IgD-negative memory B cell (primary cell): ENCODE measurements around the gene NKG7. TPM values are rescaled to one million over a fixed set of nuclear protein-coding genes. Genes with fewer than 3 reads are reported as not detected.
A peak's percentile ranks its signal among the peaks of the same experiment; 100 is the strongest.

Experiments used
- H3K27ac Mint-ChIP-seq, 3 donors: one replicate each; pipeline ENCODE4 v1.8.0; 2020 to 2022; ENCODE audit warnings: mild to moderate bottlenecking in 3 of 3, mixed read lengths in 3 of 3, moderate library complexity in 1 of 3
- H3K27me3 Mint-ChIP-seq: one replicate; pipeline ENCODE4 v1.8.0; 2021; ENCODE audit warnings: mixed read lengths
- H3K36me3 Mint-ChIP-seq: one replicate; pipeline ENCODE4 v1.8.0; 2020; ENCODE audit warnings: mild to moderate bottlenecking, mixed read lengths
- H3K4me1 Mint-ChIP-seq, 3 donors: one replicate each; pipeline ENCODE4 v1.8.0; 2020 to 2022; ENCODE audit warnings: mixed read lengths in 3 of 3, mild to moderate bottlenecking in 1 of 3
- H3K4me3 Mint-ChIP-seq, 4 donors: one replicate each; pipeline ENCODE4 v1.8.0; 2020 to 2022; ENCODE audit warnings: mild to moderate bottlenecking in 4 of 4, mixed read lengths in 4 of 4, moderate library complexity in 3 of 4
- H3K9me3 Mint-ChIP-seq, 3 donors: one replicate each; pipeline ENCODE4 v1.8.0; 2020 to 2021; ENCODE audit warnings: mixed read lengths in 3 of 3, mild to moderate bottlenecking in 1 of 3
- polyA plus RNA-seq: library from polyadenylated mRNA; unstranded; fragments of 300-500 nt; fragmentation: Illumina TruSeq; gene quantifications from one replicate; pipeline ENCODE4 v1.2.3, GENCODE V29; 2021

NKG7 gene
- polyA plus RNA-seq, 1 donor from 2014 or later = 66.0 TPM

DNA sequence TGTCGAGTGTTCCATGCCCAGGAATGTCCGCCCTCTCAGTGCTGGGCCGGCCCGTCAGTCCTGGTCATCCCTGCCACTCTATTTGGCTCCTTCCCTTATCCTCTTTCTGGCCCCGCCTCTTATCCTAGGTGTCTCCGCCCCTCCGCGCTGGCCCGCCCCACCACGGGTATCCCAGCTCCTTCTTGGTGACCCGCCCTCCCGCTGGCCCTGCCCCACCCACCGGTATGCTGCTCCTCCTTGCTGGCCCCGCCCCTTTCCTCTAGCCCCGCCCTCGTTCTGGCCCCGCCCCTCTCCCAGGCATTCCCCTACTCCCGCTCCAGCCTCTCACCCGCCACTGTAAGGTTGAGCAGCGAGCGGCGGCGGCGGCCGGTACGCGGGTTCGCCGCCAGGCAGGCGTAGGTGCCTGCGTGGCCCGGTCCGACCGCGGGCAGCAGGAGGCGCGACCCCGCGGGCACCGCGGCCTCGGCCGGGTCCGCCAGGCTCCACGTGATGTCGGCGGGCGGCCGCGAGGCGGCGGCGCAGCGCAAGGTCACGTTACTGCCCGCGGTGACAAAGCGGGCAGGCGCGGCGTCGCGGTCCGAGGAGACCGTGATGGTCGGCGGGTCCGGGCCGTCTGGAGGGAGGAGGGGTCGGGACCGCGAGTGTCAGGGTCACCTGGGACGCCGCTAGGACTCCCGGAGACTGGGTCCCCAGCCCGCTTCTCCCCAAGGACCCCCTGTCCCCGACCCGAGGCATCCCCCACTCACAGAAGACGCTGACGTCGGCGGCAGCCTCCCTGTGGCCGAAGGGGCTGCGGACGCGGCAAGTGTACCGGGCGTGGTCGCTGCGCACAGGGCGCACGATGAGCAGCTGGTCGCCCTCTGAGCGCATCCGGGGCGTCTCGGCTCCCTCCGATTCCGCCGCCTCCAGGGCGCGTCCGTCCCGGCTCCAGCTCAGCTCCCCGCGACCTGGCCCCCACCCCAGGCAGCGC is 32.5 kb downstream of the NKG7 start:
- peaks cover 28 to 41% (median 32%) of the 10 kb centered on the region in 3 donors for H3K4me1 Mint-ChIP-seq
- no peaks in the 10 kb centered on the region for H3K9me3 Mint-ChIP-seq
- H3K27me3 Mint-ChIP-seq = no peaks in the 10 kb centered on the region
- no peaks in the 10 kb centered on the region for H3K36me3 Mint-ChIP-seq
- peak overlapping the region; percentile 86 to 99 (median 93) for H3K4me3 Mint-ChIP-seq
- peak overlapping the region; percentile 52 to 97 (median 83) for H3K27ac Mint-ChIP-seq

DNA sequence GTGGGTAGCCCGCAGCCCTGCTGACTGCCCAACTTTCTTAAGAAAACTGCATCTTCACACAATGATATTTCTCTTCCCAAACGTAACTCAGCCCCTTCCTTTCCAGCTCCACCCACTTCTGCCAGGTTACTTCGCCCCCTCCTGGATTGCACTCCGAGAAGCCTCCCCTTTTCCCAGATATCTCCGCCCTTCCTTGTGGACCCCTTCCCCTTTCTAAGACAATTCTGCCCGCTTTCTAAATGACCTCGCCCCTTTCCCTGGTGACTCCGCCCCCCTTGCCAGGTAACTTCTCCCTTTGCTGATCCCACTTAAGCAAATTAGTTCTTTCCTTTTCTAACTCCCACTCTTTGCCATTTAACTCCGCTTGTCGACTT is 33.2 kb downstream of the NKG7 start:
- Mint-ChIP-seq H3K9me3 (no peaks in the 10 kb centered on the region), H3K27me3 (no peaks in the 10 kb centered on the region), H3K27ac (peak overlapping the region; percentile 52 to 97 (median 83)), H3K4me3 (peak overlapping the region; percentile 83 to 99 (median 92)), H3K4me1 (peaks cover 23 to 36% (median 26%) of the 10 kb centered on the region in 3 donors), H3K36me3 (no peaks in the 10 kb centered on the region)

DNA sequence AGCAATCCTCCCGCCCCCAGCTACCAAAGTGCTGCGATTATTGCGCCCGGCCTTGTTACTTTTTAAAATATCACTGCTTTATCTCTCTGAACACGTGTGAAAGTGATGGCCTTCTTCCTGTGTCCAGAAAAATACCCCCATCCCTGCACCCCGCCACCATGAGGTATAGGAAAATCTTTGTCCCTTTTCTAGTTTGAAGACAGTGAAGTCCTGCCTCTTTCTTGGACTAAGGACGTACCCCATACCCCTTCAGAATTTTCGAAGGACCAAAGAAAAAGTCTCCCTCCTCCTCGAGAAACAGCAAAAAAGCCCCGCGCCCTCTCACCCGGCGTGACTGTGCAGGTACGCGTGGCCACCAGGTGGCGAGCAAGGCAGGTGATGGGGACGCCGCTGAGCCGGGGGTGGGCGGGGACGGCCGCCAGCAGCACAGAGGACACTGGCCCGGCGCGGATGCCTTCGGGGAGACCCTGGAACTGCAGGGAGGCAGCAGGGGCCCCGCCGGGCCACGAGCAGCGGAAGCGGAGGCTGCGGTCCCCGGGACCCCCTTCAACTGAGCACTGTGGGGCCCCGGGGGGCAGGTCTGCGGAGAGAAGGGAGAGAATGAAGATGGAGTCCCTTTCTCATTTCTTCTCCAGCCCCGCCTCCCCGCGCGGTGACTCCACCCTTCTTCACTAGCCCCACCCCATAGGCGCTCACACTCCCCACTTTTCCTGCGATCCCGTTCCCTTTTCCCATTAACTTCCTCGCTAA is 33.7 kb downstream of the NKG7 start:
- H3K4me3 Mint-ChIP-seq = peak overlapping the region; percentile 83 to 99 (median 92)

DNA sequence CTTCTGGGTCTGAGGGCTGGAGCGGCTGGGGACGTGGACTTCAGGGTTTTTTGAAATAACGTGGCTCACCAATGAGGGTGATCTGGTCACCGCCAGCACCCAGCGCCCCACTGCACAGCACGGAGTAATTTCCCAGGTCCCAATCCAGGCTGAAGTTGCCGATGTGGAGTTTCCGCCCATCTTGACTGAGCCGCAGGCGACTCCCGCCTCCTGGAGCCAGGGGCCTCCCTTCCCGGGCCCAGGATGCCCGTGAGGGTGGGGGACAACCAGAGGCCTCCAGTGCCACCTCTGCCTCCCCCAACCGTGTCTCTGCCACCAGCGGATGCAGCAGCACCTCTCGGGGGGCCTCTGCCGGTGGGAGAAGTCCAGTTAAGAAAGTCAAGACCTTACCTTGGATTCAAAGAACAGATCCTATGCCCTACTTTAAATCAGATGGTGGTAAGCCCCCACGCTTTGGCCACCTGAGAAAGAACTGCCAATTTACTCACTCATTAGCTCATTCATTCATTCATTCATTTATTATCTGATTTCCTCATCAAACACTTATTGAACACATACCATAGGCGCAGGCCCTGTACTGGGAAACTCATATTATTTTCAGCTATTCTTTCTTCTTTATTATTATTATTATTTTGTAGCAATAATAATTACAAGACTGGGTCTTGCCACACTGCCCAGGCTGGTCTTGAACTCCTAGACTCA is 34.4 kb downstream of the NKG7 start:
- H3K27me3 Mint-ChIP-seq = no peaks in the 10 kb centered on the region
- peaks cover 12 to 25% (median 16%) of the 10 kb centered on the region in 3 donors for H3K4me1 Mint-ChIP-seq
- H3K4me3 Mint-ChIP-seq = peak overlapping the region in 3 of 4 donors; percentile 30 to 86 (median 83)
- no peaks in the 10 kb centered on the region for H3K36me3 Mint-ChIP-seq
- H3K27ac Mint-ChIP-seq = peak overlapping the region in 2 of 3 donors; percentile 16 to 52
- no peaks in the 10 kb centered on the region for H3K9me3 Mint-ChIP-seq

More for the DNA sequence above, 33.7 kb downstream of the NKG7 start:
- H3K27me3 Mint-ChIP-seq = no peaks in the 10 kb centered on the region
- no peaks in the 10 kb centered on the region for H3K36me3 Mint-ChIP-seq
- no peaks in the 10 kb centered on the region for H3K9me3 Mint-ChIP-seq
- H3K4me1 Mint-ChIP-seq = peaks cover 18 to 30% (median 21%) of the 10 kb centered on the region in 3 donors
- peak overlapping the region; percentile 52 to 97 (median 71) for H3K27ac Mint-ChIP-seq

DNA sequence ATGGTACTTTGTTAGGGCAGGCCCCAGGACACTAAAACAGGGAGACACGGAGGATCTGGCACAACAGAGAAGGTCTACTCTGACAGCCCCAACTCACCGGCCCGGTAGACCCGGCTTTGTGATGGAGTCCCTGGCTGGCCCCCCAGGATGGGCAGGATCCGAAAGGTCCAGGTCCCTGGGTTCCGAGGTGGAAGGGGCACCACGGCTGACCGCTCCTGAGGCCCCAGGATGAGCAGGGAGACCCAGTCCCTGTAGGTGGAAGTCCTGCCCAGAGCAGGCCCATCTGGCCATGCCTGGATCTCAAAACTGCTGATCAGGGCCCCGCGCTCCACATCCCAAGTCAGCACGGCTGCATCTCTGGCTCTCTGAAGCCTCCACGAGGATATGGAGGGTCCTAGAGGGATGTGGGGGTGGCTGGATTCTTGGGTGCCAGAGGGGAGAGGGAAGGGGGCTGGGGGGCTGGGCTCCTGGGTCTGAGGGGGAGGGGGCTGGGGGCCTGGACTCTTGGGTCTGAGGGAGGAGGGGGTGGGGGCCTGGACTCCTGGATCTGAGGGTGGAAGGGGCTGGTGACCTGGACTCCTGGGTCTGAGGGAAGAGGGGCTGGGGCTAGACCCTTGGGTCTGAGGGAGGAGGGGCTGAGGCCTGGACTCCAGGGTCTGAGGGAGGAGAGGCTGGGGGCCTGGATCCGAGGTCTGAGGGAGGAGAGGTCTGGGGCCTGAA is 35.2 kb downstream of the NKG7 start:
- no peaks in the 10 kb centered on the region for H3K27me3 Mint-ChIP-seq
- H3K4me1 Mint-ChIP-seq = peaks cover 6 to 20% (median 13%) of the 10 kb centered on the region in 3 donors
- H3K9me3 Mint-ChIP-seq = no peaks in the 10 kb centered on the region
- no peaks in the 10 kb centered on the region for H3K36me3 Mint-ChIP-seq
- no peak overlapping the region for H3K27ac Mint-ChIP-seq
- H3K4me3 Mint-ChIP-seq = peak overlapping the region in 1 of 4 donors; percentile 60

DNA sequence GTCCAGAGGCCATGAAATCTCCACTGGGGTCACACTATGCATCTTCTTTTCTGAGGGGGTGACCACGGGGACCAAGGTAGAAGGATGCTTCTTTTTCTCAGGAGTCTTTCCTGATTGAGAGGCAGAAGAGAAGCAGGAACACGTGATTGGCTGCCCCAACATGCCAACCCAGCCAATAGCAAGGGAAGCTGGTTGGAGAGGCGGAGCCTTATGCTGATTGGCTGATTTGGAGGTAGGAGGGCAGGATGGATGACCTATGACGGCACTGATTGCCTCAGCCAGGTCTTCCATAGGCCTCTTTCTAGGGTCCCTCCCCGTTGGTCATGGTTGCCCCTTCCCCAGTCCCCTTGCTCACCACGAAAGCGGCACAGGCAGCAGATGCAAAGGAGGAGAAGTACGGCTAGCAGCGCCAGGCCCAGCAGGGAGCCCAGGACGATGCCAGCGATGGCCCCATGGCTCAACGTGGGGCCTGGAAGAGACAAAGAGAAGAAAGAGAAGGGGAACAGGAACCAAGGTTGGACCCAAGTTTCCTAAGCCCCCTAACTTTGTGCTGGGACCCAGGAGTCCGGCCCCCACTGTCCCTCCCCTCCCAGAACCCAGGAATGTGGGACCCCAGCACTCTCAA is 38.5 kb downstream of the NKG7 start:
- peaks cover 0 to 2% (median 2%) of the 10 kb centered on the region in 3 donors for H3K9me3 Mint-ChIP-seq
- H3K27me3 Mint-ChIP-seq = peaks cover 9% of the 10 kb centered on the region

DNA sequence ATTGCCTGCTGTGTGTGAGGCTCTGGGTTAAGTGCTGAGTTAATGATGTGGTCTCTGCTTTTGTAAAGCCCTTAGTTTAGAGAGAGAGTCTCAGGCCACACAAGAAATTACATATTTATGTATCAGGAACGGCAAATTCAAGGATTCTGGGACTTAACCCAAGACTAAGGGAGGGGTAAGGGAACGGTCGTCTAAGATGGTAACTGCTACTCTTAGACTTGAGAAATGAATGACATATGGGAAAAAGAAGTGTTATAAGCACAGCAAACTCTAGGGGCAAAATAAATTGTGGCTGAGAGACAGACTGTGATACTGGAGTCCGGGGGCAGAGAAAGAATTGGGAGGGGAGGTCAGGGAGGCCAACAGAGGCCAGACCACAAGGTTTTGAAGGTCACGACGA is 40.7 kb downstream of the NKG7 start:
- H3K27me3 Mint-ChIP-seq = peaks cover 22% of the 10 kb centered on the region

More for the DNA sequence above, 38.5 kb downstream of the NKG7 start:
- Mint-ChIP-seq H3K4me3 (peak overlapping the region in 1 of 4 donors; percentile 57), H3K36me3 (peaks cover 5% of the 10 kb centered on the region), H3K4me1 (peaks cover under 1 to 8% (median 4%) of the 10 kb centered on the region in 3 donors), H3K27ac (no peak overlapping the region)

DNA sequence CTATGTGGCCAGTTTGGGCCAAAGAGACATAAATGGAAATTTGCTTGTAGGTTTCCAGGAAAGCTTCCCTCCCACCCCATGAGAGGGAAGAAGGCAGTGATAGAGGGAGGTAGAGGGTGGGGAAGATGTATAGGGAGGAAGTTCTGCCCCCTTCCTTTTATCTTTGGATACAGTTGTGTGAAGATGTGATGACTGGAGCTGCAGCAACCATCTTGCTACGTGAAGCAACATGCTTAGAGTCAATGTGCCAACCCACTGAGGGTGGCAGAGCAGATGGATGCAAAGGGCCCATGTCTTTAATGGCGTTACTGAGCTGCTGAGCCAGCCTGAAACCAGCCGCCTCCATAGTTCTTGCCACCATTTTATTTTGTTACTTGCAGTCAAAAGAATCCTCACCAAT is 41.3 kb downstream of the NKG7 start:
- H3K9me3 Mint-ChIP-seq = peaks cover 0 to 2% (median 2%) of the 10 kb centered on the region in 3 donors
- peak overlapping the region in 1 of 3 donors; percentile 43 for H3K27ac Mint-ChIP-seq
- peaks cover 25% of the 10 kb centered on the region for H3K27me3 Mint-ChIP-seq

More for the DNA sequence above, 40.7 kb downstream of the NKG7 start:
- H3K4me3 Mint-ChIP-seq = peak overlapping the region in 2 of 4 donors; percentile 8 to 37
- no peak overlapping the region for H3K27ac Mint-ChIP-seq
- H3K9me3 Mint-ChIP-seq = peaks cover 0 to 2% (median 2%) of the 10 kb centered on the region in 3 donors
- peaks cover 5% of the 10 kb centered on the region for H3K36me3 Mint-ChIP-seq
- H3K4me1 Mint-ChIP-seq = peaks cover 1 to 8% (median 5%) of the 10 kb centered on the region in 3 donors

DNA sequence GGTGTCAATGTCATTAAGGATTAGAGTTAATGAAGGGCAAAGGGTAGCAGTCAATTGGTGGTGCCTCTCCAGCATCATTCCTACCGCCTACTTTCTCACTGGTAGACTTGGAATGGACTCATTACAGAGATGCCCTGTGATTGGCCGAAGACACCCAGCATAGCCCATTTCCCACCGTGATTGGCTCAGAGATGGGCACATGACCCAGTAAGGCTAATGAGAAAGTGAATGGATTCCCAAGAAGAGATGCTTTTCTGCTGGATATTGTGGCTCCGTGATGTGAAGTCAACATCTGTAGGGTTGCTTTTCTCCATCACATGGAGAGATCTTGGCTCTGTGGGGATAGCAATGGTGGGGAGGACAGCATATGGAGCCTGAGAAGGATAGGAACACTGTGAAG is 42.1 kb downstream of the NKG7 start:
- no peak overlapping the region for H3K4me3 Mint-ChIP-seq
- H3K36me3 Mint-ChIP-seq = peaks cover 5% of the 10 kb centered on the region
- peaks cover 33% of the 10 kb centered on the region for H3K27me3 Mint-ChIP-seq

More for the DNA sequence above, 41.3 kb downstream of the NKG7 start:
- Mint-ChIP-seq H3K36me3 (peaks cover 5% of the 10 kb centered on the region), H3K4me3 (peak overlapping the region in 1 of 4 donors; percentile 8), H3K4me1 (peaks cover 1 to 7% (median 5%) of the 10 kb centered on the region in 3 donors)

DNA sequence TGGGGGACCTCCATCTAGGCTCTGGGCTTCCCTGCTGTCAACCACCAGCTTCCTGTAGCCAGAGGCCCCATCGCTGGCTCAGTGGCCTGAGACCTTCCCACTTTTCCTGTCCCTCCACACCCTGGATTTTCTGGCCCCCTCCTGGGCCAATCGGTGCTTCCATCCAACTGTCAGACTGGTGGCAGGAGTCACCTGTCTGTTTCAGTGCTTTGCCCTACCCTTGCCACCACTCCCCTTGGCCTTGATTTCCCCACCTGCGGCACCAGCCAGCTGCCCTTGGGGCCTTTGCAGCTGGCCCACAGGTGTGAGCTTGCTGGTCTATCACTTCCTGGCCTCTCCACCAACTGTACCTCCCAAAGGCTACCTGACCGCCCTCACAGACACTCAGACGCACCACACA is 43.0 kb downstream of the NKG7 start:
- Mint-ChIP-seq H3K4me1 (peaks cover 1 to 6% (median 5%) of the 10 kb centered on the region in 3 donors), H3K4me3 (no peak overlapping the region), H3K36me3 (peaks cover 5% of the 10 kb centered on the region), H3K27me3 (peaks cover 35% of the 10 kb centered on the region), H3K9me3 (peaks cover 0 to 2% (median 2%) of the 10 kb centered on the region in 3 donors), H3K27ac (no peak overlapping the region)

More for the DNA sequence above, 42.1 kb downstream of the NKG7 start:
- peaks cover 0 to 2% (median 2%) of the 10 kb centered on the region in 3 donors for H3K9me3 Mint-ChIP-seq
- peak overlapping the region in 1 of 3 donors; percentile 7 for H3K27ac Mint-ChIP-seq
- peaks cover 1 to 7% (median 5%) of the 10 kb centered on the region in 3 donors for H3K4me1 Mint-ChIP-seq

DNA sequence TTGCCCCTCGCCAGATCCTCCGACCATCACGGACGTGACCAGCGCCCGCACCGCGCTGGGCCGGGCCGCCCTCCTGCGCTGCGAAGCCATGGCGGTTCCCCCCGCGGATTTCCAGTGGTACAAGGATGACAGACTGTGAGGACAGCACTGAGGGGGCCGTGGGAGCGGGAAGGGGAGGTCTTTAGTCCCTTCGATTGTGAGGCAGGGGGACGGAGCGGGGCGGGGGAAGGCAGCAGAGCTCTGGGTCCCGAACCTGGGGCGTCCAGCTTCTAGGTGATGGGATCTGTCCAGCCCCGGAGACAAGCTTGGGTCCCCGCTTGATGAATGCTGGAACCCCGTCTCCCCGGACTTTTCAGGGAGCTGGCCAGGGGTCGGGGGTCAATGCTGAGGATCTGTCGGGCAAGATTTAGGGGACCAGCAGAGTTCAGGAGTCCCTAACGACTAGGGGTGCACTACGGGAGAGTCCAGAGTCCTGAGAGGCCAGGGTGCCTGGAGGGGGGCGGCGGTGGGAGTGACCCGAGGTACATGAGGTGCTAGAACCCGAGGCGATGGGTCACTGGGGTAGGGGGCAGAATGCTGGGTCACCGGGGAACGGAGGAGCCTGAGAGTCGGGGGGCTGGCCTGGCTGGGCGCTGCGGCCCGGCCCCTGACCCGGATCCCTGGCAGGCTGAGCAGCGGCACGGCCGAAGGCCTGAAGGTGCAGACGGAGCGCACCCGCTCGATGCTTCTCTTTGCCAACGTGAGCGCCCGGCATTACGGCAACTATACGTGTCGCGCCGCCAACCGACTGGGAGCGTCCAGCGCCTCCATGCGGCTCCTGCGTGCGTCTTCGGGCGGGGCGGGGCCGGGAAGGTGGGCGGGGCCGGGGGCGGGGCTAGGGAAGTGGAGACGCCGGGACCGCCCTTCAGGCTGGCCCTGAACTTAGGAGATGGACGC is 45.1 kb downstream of the NKG7 start:
- H3K27me3 Mint-ChIP-seq = peaks cover 41% of the 10 kb centered on the region
- H3K4me1 Mint-ChIP-seq = peaks cover 1 to 5% (median 5%) of the 10 kb centered on the region in 3 donors
- peak overlapping the region in 3 of 4 donors; percentile 52 to 86 (median 79) for H3K4me3 Mint-ChIP-seq
- H3K27ac Mint-ChIP-seq = no peak overlapping the region
- H3K36me3 Mint-ChIP-seq = peaks cover 5% of the 10 kb centered on the region
- peaks cover 0 to 2% (median 2%) of the 10 kb centered on the region in 3 donors for H3K9me3 Mint-ChIP-seq

DNA sequence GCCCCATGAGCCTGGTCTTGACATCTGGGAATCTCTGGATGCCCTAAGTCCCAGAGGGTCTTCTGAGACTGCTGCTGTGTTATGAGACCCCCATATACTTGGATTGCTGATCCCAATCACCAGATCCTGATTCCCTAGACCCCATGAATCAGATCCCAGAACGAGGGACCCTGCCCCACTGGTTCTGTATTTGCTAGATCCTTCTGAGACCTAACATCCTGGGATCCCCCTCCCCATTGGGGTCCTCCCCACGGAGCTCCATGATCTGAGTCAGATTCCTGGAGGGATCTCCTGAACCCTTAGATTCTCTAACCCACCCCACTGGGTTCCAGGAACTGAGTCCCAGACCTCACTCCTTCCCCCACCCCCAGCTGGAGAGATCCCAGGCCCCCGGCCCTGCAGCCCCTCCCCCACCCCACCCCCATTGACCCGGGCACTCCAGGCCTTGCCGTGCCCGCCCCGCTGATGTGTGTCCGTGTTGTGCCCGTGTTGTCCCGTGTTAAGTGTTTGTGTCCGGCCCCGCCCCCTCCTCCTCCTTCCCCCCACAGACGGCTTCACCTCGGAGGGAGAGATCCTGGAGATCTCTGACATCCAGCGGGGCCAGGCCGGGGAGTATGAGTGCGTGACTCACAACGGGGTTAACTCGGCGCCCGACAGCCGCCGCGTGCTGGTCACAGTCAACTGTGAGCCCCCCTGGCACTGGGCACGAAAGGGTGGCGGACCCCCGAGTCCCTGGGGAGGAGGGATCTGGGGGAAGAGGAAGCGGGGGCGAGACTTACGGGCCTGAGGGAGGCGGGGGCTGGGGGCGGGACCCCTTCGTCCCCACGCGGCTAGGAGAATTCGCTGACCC is 46.0 kb downstream of the NKG7 start:
- Mint-ChIP-seq H3K4me3 (no peak overlapping the region), H3K27me3 (peaks cover 41% of the 10 kb centered on the region), H3K27ac (no peak overlapping the region), H3K4me1 (peaks cover 1 to 5% (median 5%) of the 10 kb centered on the region in 3 donors), H3K36me3 (peaks cover 3% of the 10 kb centered on the region), H3K9me3 (peaks cover 0 to 2% (median 2%) of the 10 kb centered on the region in 3 donors)
